GM18498 (cell line): Measurements from ENCODE around the gene SORCS1.

ENCODE experiments used
- ATAC-seq: cut with Tn5 transposase; IDR thresholded peaks from one replicate; pipeline ENCODE4 v1.9.1; 2021; ENCODE audit warnings: mild to moderate bottlenecking, moderate library complexity; ENCODE audit not compliant: unreplicated experiment

SORCS1 gene

DNA sequence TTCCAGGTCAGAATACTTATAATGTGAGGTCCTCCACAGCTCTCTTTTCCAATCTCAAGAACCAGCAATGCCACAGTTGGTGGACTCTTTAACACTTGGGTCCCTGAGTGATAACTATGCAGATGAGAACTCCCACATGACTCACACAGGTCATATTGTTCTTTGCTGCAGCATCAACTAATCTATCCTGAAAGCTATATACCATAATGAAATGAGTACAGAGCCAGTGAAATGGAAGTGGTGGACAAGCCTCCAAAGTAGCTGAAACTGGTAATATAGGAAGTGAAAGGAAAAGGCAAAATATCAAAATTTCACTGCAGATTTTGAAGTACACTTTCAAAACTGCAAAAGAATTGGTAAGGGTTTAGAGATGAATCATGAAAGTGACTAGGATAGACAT lies 45.6 kb downstream of the SORCS1 start:
- no peak for ATAC-seq

DNA sequence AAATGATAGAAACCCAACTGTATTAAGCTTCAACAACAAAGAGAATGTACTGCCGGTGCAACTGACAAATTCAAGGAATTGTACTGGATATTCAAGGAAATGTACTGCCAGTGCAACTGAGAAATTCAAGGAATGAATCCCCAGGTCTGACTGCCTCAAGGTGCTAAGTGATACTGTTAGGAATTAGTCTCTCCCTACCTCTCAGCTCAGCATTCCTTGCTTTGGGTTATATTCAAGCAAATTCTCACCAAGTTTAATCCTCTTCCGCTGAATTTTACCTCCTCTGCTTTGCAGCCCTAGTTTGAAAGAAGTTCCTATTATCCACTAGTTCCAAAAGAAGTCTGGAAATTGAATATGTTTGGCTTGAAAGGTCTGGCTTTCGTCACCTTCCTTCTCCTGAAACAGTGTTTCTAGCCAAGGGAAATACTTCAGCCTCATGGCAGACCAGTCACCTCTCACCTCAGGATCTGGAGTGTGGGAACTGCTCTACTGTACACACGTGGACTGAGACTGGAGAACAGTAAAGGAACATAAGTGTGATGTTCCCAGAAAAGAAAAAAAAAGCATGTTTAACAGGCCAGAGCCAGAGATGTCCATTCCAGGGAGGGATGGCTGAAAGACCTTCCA lies 60.4 kb downstream of the SORCS1 start:
- no peak for ATAC-seq

DNA sequence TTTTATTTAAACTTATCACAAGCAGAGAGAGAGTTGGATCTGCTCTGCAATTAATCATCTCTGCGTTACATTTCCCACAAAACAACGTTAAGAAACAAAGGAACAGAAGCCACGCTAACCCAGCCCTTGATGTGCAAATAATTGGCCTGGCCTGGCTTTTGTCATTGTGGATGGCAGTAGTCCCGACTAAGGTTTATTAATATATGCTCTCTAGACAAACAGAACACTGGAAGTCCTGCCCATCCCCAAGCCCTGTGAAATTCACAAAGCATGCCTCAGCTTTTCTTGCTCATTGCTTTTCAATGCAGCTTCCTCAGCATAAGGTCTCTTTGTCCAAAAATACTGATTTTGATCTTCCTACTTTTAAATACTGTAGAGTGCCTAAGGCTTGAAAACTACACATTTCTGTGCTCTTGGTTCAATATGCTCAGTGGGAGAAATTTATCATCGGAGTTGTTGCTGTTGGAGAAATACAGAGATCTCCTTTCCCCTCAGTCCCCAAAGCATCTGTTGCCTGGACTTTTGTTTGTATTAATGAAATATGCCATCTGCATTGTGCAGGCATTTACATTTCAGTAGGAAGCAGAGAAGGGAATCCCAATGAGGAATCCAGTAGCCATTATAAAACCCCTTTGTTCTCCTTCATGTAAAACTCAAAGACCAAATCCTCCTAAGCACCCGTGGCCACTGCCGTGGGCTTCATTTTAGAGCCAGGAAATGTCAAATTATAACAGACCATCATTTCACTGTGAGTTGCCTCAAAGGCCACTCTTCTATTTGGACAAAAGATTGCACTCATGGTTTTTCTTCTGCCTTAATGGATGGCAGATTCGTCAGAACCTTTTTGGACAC lies 61.1 kb downstream of the SORCS1 start:
- no peak for ATAC-seq

DNA sequence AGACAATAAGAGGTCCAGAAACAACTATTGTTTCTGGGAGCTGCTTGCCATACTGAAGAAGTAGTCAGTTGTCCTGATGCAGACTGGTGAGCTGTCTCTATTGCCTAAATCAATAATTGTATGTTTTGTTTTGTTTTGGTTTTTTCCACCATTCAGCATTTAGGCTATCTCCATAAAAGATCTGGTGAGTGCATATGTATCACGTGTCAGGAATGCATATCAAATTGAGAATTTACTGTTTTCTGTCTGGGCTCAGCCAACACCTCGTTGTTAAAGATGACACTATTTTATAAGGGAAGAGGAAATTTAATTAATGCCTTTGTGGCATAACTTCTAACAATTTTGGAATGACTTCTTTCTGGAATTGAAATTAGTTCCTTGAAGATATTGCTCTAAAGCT lies 66.2 kb downstream of the SORCS1 start:
- no peak for ATAC-seq

DNA sequence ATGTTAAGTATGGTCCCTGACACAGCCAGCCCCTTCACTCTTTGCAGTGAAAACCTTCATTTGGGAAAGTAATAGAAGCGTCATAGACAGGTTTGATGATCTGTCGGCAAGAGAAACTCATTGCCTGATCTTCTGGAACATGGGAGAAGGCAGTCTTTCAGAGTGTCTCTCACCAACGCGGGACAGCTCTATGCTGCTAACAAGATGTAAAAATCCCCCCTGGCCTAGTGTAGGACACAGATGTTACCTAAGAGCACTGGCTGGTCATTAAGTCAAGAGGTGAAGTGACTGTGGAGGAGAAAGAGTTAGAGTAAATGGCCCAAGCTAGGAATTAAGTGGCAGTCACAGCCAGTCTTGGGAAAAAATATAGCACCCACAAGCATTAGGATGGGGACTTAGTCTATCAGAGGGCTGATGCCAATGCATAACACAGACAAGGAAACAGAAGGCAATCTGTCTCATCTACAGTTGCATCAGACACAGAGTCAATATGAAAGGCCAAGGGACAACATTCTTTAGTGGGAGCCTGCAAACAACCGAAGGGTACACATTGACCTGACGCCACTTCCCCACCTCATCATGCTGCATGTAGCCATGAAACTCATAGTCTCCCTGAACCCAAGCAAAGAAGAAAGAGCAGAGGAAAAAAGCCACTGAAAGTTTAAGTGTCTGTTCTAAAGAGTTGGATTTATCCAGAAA lies 69.5 kb downstream of the SORCS1 start:
- no peak for ATAC-seq

DNA sequence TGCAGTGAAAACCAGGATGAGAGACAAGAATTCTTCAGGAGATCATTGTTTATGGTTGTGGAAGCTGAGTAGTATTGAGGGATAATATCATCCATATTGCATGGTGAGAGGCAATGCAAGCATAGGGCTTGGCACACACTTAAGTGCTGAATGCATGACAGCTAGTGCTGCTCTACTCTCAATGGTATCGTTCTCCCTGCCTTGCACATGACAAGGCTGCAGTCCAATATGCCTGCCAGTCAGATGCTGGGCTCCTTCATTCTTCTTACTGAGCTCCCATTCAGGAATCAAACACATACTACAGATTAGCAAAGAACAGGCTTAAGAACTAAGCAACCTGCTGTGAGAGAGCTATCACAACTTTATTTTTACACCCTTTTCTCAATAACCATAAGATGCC lies 72.2 kb downstream of the SORCS1 start:
- no peak for ATAC-seq

DNA sequence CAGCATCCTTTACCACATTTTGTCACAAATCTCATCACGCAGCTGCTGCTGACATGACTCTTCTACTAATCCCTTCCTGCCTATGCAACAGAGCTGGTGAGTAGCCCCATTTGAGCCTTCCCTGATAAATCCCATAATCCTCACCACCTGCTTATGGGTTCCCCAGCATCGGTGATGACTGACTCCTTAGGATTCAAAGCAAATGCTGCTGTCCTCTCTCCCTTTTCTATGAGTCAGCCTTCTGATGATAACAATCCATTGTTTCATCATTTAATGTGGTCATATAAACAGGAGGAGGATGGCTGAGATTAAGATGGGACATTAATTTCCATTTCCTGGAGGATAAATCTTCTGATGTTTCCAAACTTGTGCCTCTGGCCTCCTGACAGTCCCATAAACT lies 73.4 kb downstream of the SORCS1 start:
- ATAC-seq = no peak

DNA sequence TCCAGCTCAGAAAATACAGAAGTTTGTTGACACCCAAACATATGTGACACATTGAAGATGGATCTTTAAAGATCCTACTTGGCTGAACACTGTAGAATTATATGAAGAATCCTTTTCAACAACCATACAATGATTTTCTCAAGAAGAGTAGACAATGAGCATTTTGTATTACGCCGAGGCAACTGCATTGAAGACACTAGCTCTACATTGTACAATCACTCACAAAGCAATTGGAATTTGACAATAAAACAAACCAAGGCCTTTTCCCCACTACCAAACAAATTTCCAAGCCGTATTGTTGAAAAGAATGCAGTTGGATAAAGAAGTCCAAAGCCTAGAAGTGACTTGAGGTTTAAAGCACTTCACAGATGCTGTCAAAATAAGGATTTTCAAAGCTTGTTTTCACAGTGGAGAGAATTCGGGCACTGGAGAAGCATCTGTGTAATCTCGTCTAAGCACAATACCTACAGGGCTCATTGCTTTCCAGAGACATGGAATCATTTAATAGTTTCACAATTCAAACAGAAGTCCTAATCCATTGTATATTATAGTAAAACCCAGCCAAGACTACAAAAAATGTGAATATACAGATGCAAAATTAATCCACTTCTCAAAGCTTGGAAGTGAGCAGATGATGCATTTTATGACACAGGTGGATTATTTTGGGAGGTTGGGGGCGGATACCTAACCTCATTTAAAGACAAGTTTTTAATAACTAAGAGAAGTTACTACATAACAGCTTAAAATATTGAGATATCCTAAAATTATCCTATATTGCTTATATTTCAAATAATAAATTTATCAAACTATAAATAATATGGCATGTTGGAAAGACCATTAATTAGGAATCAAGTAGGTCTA lies 78.6 kb downstream of the SORCS1 start:
- ATAC-seq = no peak

DNA sequence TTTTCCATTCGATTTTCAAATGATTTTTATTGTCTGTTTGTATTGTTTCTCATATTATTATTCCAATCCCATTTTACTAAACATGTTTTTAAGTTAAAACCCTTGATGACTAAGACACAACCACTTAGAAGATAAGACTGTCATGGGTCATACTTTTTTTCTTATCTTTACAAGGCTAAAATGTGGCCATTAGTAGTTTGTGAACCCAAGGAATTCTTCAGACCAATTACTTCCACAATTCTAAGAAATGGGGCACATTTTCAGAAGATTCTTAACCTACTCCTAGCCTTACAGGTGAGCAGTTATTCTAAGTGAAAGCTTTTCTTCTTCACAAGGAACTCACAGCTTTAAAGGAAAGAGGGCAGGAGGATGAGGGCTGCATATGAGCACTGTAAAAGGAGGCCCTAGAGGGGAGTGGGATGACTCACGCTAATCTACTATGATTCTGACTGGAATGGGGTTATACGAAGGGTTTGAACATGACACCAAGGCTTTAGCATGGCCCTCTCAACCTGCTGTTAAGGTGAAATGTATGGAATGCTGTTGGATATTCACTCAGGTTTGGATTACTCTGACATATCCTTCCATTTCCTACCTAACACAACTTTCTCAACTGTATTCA lies 81.0 kb downstream of the SORCS1 start:
- ATAC-seq = no peak

DNA sequence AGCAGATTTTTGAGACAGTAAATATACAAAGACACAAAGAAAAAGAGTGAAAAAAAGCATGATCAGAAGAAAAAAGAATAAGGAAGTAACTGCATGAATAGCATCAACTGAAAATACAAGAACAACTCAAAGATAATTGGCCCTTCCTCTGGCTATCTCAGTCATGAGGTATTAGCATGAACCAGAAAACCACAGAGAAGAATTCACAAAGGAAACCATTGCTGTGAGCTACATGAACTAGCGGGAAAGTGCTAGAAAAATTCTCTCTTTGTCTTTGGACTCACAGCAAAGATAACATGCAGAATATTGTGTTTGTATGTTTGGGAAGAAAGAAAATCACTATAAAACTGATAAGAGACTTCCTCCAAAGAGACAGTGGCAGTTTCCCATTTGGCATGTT lies 82.9 kb downstream of the SORCS1 start:
- ATAC-seq = no peak

DNA sequence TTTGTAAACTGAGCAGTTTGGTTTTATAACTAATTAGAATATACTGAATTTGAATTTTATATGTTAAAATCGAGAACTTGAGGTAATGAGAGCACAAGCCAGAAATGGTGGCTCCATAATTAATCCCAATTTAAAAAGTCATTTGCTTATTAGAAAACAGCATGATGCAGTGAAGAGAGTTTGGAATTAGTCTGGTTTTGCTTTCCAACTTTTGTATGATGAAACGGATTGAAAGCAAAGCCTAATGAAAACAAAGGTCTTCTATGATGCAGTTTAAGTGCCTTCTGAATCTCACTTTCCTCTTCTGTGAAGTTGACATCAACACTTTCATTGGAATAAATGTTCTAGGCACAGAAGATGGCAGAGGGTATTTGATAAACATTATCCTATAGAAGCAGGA lies 89.4 kb downstream of the SORCS1 start:
- no peak for ATAC-seq

DNA sequence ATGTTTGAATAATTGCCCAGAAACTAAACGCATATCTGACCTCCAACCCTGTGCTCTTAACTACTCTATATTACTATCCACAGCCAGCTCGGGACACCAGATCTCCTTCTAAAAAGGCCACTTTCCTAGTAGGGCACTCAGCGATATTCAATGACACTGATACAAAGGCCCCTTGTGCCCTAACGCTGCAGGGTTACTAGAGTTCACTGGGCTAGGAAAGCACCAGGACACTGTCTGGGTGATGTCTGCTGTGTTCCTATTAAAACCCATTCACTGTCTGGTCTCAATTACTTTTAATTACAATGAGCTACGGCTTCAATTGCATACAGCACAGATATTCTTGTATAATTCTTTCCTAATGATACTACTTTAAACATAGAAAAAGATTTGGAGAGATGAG lies 91.7 kb downstream of the SORCS1 start:
- no peak for ATAC-seq

DNA sequence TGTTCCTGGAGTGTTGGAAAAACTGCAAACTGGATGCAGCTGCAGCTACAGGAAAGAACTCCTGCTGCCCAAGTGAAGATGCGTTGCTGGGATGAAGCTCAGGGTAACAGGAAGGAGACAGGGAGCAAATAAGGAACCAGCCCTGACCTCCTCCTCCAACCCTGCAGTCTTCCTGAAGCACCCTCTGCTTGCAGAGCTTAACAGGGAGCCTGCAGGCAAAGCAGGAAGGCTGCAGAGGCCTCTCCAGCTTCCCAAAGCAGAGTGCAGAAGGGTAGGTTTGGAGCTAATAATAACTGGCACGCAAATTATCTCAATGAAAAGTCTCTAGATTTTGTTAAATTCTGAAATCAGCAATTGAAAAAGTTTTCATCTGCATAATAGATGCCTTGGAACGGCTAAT lies 92.5 kb downstream of the SORCS1 start:
- no peak for ATAC-seq

DNA sequence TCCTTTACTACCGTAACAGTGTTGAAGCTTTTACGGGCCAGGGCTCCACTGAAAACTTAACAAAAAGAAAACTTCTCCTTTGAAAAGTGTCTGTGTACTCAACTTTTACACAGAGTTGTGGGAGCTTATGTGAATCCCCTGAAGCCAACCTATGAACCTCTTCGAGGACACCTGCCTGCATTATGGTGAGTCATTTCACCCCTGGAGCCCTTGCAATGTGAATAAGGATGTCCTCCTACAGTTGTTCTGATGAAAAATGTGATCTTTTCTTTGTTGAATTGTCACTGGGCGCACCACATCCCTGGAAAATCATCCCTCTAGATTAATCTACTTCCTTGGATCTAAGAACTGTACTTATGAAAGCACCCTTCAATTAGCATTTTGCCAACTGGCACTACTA lies 93.2 kb downstream of the SORCS1 start:
- no peak for ATAC-seq

DNA sequence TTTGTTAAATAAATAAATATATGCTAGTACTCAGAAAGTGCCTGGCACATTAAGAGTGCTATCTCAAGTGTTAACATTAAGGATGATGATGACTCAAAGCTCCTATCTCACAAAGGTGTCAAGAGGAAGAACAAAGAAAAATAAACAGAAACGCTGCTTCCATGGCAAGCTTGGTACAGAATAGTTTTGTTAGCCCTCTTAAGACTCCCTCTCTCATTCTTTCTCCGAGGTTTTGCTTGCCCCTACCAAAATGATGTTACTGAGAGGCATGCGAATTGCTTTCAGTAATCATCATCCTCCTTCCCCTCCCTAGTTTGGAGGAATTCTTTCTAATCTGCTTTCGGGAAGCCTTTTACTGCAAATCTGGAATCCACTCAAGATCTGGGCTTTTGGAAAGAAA lies 96.7 kb downstream of the SORCS1 start:
- no peak for ATAC-seq

DNA sequence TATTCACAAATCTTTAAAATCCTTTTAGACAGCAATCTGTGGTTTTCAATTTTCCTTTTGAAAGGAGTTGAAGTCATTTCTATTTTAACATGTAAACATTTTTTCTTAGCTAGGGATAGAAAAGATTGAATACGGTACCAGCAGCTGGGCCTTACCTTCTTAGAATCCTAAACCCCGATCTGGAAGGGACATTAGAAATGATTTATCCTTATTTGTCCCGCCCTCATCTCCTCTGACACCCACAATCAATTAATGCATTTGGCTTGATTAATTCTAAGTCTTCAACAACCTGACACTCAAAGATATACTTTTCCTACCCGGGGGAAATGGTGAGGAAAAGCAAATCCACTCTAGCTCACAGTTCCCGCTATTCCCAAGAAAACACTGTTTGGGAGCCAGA lies 100.4 kb downstream of the SORCS1 start:
- no peak for ATAC-seq

DNA sequence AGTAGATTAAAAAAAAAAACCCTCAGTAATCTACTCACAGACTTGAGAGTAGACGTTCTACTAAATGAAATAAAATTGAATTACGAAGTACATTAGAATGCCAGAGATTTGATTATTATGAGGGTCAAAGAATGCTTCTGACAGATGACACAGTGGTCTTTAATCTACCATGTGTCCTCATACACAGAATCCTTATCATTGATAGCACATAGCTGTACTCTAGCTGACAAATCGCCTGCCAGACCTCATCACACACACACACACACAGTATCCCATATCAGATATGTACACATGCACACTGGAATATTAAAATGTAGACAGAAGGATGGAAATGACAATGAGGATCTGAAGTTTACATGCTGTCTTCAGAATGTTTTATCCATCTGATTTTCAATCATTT lies 104.6 kb downstream of the SORCS1 start:
- no peak for ATAC-seq

DNA sequence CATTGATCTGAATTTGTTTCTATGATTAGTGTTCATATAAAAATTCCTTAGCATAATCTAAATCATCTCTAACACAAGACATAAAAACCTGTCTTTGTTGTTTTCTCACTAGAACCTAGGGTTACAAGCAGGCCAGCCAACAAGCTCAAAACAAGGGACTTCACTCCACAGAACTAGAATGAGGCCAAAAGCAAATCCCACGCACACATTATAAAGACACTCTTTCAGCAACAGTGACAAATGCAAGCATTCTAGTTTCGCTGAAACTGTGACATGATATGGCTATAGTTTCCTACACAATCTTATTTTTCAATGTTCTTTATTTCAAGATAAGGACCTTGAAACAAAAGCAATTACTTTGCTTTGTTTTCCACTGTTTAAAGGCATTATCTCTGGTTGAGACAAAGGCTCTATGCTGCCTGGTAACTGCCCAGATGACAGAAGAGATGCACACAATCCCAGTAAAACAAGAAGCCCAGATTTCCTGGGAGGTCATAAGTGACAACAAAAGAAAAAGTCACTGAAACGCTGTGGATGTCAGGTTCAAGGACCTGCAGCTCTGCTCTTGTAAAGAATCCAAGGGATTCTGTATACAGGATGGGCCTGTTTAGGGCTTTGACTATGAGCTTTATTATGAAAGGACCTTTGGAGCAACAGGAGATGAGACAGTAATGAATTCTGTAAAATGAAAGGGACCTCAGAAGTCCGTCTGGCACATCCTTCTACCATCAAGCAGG lies 105.3 kb downstream of the SORCS1 start:
- no peak for ATAC-seq

DNA sequence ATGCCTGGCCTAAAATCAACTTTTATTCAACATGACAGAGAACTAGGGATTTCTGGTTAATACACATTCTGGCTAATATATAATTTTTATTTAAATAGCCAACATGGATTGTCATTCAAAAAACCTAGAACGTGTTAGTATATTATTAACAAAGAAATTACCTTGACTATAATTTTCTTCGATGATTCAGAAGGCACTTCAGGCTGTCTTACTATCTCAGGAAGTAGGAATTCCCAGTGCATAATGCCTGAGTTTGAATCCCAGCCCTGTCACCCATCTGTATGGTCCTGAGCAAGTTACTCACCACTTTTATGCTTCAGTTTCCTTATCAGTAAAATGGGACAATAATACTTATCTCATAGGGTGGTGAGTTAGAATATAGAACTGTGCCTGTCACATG lies 106.2 kb downstream of the SORCS1 start:
- no peak for ATAC-seq

DNA sequence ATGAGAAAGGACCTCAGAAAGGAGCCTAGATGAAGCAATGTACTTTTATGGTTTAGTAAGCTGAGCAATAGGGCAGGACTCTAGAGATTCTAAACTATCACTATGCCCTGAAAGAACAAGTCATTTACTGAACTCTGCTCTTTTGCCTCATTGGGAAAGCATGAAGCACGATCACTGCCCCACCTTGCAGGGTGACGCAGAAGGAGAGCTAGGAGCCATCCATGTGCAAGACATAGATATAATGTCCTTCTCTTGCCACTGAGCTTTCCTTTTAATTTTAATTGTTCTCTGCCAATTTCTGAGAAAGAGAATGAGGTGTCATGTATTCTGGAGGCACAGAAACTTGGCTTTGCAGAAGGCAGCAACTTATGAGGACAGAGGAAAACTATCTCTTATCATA lies 108.3 kb downstream of the SORCS1 start:
- ATAC-seq = no peak
